Astrocyte of the cerebellum (primary cell): ENCODE results near the gene HTRA2.

Source experiments
- DNase-seq: peaks from one replicate; pipeline ENCODE4 v3.0.0-alpha.2; 2011; ENCODE audit warnings: low read depth
- H3K4me3 ChIP-seq: 2 replicates; pipeline ENCODE4 v1.5.1; 2011; ENCODE audit warnings: mild to moderate bottlenecking, low read depth, low read length, moderate library complexity
- in situ Hi-C: cut with HindIII; loops from 2 replicates; pipeline ENCODE4 v1.10.0; 2017; ENCODE audit warnings: low sequenced_read_pairs
- TF ChIP-seq, protein P1 (sequence below): IDR thresholded peaks from 2 replicates; pipeline ENCODE4 v1.5.1; 2012; ENCODE audit warnings: low read length, low read depth, moderate library complexity, mild to moderate bottlenecking; ENCODE audit errors: missing control alignments

The HTRA2 gene

DNA sequence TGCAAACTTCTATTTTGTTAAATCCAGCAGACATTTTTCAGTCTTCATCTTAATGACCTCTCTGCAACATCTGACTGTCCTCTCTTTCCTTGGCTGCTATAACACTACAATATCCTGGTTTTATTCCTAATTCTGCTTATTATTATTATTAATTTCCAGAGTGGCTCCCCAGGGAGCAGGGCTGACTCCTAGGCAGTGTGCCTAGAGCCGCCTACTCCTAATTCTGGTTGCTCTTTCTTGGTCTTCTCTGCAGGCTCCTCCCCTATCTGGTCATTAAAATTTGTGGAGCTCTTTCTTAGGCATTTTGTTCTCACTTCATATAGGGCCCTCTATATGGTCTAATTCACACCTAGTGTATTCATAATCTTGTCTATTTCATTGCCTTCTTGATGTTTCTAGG is 13.2 kb downstream of the HTRA2 start:
- TF ChIP-seq, protein P1, sequence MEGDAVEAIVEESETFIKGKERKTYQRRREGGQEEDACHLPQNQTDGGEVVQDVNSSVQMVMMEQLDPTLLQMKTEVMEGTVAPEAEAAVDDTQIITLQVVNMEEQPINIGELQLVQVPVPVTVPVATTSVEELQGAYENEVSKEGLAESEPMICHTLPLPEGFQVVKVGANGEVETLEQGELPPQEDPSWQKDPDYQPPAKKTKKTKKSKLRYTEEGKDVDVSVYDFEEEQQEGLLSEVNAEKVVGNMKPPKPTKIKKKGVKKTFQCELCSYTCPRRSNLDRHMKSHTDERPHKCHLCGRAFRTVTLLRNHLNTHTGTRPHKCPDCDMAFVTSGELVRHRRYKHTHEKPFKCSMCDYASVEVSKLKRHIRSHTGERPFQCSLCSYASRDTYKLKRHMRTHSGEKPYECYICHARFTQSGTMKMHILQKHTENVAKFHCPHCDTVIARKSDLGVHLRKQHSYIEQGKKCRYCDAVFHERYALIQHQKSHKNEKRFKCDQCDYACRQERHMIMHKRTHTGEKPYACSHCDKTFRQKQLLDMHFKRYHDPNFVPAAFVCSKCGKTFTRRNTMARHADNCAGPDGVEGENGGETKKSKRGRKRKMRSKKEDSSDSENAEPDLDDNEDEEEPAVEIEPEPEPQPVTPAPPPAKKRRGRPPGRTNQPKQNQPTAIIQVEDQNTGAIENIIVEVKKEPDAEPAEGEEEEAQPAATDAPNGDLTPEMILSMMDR, result no peak
- no peak for DNase-seq
- H3K4me3 ChIP-seq, result no peak overlapping the region
- in situ Hi-C loops, result no loop called here

DNA sequence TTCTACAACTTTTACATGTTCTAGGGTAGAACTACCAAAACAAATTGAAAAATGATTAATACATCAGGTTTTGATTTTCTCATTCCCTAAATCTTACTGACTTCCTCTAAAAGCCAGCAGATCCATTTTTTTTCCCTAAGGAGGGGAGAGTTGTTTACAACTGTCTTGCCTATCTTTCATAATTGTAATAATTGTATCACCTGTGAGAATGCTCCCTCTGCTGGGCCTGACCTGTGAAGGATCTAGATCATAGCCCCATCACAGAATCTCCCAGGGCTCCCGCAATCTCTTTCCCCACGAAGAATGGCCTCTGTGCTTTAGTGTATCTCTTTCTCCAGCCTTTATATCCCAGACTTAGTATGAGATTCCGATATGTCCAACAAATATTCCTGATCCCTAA is 14.9 kb downstream of the HTRA2 start:
- DNase-seq, result no peak
- in situ Hi-C loops, result no loop called here
- TF ChIP-seq, protein P1, result no peak
- H3K4me3 ChIP-seq, result no peak overlapping the region

DNA sequence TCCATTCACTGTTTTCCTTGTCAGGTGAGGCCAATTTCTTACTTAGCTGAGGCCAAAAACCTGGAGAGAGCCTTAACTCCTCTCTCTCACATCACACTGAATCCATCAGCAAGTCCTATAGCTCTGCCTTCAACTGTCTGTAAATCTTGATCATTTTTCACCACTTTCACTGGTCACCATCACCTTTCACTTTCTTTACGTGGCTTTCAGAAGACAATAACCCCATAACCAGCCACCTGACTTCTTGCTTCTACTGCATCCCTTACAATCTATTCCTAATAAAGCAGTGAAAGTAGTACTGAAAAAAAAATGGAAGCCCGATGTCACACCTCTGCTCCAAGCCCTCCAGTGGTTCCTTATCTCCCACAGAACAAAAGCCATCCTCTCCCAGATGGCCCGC is 16.3 kb downstream of the HTRA2 start:
- in situ Hi-C loops, result no loop called here
- H3K4me3 ChIP-seq, result no peak overlapping the region
- TF ChIP-seq, protein P1, result no peak
- DNase-seq, result no peak

DNA sequence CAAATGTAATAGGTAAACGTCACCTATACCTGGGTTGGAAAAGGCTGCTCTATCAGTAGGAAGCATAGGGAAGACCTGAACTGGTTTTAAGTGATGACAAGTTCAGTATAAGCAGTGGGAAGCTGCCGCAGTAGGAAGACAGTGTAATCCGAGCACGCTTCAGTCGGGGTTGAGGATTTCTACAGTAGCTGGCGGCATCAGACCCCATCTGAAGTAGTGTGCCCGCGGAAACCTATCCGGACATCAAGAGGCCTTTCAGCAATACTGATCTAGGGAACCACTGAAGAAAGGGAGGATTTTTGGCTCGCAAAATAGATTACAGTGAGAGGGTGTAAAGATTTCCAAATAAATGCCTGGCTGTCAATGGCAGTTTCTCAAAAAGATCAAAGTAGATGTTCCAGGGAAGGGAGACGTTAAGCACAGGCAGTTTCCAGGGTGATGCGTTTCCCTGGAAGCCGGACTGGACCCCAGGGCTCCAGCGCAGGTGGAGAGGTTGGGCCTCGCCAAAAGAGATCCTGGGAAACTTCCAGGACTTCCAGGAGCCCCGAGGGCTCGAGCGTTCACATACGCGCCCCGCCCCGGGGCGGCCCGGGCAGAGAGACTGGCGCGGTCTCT is 18.7 kb downstream of the HTRA2 start:
- in situ Hi-C loops, result no loop called here
- peak overlapping the region; percentile 44 for H3K4me3 ChIP-seq
- TF ChIP-seq, protein P1, result no peak
- no peak for DNase-seq

DNA sequence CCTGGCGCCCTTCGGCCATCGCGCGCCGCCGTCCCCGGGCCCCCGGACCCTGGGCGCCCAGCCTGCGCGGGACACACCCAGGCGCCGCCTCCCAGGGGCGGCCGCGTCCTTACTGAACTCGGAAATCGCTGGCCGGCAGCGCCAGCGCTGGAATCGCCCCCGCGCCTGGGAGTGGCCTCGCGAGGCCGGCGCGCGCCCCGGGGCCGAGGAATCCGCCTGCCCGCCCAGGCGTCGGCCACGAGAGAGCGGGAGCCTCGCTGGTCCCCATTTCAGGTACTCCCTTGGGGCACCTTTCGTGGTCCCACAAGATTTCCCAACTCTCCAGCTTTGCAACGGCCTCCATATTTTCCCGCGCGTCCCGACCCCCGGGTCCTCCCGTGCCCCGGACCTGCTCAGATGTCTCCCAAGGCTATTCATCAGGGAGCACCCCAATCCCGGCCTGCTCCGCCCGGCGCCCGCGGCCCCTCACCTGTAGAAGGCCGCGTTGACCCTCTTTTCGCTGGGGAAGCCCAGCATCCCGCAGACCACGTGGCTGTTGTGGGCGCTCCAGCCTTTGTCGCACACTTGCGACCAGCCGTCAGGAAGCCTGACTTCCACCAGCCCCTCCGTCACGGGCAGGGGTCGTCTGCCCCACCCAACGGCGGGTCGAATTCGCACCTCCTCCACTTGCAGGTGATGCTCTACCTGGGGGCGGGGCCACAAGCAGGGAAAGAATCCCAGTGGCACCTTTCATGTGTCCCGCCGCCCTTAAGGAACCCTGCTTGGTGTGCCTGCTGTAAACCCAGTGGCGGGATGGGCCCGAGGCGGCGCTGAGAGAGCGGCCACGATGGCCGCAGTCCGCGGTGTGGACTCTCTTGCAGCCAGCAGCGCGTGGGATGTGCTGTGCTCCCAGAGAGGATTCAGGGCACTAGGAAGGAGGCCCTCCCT is 19.4 kb downstream of the HTRA2 start:
- TF ChIP-seq, protein P1, result no peak
- H3K4me3 ChIP-seq, result peak overlapping the region; percentile 44
- in situ Hi-C loops, result no loop called here
- no peak for DNase-seq

DNA sequence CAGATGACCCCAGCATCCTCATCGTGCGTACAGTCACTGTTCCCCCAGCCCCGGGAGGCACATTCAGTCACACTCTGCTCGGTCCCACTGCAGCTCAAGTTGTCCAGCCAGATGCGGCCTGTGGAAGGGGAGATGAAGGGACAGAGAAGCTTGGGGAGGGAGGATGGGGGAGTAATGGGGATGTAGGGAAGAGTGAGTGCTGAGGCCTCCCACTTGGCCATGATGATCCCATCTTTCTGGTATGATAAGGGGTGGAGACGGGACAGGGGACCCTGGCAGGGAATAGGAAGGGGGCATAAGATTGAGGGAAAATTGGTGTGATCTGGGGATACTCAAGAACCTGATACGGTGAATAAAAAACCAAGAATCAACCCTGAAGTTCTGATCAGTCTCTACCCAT is 20.5 kb downstream of the HTRA2 start:
- no peak for DNase-seq
- in situ Hi-C loops, result no loop called here
- H3K4me3 ChIP-seq, result no peak overlapping the region
- TF ChIP-seq, protein P1, result no peak
